IPS-20b (cell line): ENCODE data around the gene CCL18.

Experiments
- H3K27ac ChIP-seq: one replicate; pipeline ENCODE4 v1.5.1; 2013; ENCODE audit warnings: low read length
- H3K27me3 ChIP-seq: 2 replicates; pipeline ENCODE4 v1.6.1; 2013; ENCODE audit warnings: mild to moderate bottlenecking, low read length, inconsistent platforms; ENCODE audit not compliant: insufficient read depth
- H3K36me3 ChIP-seq: 2 replicates; pipeline ENCODE4 v1.6.1; 2013; ENCODE audit warnings: low read depth, mild to moderate bottlenecking, inconsistent platforms, low read length, moderate library complexity; ENCODE audit not compliant: insufficient read depth
- H3K4me1 ChIP-seq: 2 replicates; pipeline ENCODE4 v1.6.1; 2013; ENCODE audit warnings: mild to moderate bottlenecking, control low read depth, inconsistent platforms, low read length, moderate library complexity; ENCODE audit not compliant: insufficient read depth
- H3K4me3 ChIP-seq: 2 replicates; pipeline ENCODE4 v1.5.1; 2013; ENCODE audit warnings: mild to moderate bottlenecking, low read length, inconsistent platforms
- H3K9ac ChIP-seq: 2 replicates; pipeline ENCODE4 v1.6.1; 2013; ENCODE audit warnings: low read depth, mild to moderate bottlenecking, inconsistent platforms, low read length, moderate library complexity
- H3K9me3 ChIP-seq: 2 replicates; pipeline ENCODE4 v1.6.1; 2013; ENCODE audit warnings: mild to moderate bottlenecking, low read depth, low read length, inconsistent platforms; ENCODE audit not compliant: insufficient read depth

Gene CCL18

DNA sequence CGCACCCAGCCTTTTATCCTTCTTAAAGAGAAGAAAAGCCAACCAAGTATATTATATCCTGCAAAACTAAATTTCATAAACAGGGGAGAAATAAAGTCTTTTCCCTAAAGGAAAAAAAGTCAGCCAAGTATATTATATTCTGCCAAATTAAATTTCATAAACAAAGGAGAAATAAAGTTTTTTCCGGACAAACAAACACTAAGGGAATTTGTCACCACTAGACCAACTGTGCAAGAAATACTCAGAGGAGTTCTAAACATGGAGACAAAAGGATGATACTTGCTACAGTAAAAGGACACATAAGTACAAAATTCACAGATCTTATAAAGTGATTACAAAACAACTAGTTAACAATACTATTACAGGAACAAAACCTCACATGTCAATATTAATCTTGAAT lies 14.4 kb upstream of the CCL18 start:
- Histone ChIP-seq H3K4me1 (no peaks in the 10 kb centered on the region), H3K36me3 (no peaks in the 10 kb centered on the region), H3K4me3 (no peak overlapping the region), H3K27ac (no peak overlapping the region), H3K9me3 (peaks cover 16% of the 10 kb centered on the region; the same call in 1 of the 2 replicates), H3K27me3 (no peaks in the 10 kb centered on the region), H3K9ac (no peak overlapping the region)

DNA sequence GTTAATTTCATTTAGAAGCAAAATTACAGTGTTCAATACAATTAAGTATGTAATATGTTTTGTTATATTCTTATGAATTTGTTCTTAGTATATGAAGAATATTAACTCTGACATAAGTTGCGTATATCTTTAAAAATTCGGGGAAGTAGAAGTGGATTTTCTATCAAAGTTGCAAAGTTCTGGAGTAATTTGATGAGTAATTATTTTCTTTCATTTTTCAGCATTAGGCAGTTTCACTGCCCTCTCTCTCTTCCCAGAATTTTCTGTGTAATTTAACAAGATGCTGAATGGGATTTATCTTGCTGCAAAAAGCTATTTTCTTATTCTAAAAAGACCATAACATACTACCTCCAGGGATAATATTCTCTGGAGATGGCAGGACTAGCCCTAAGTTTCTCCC lies 8.9 kb upstream of the CCL18 start:
- Histone ChIP-seq H3K9me3 (peaks cover 3% of the 10 kb centered on the region; the same call in 1 of the 2 replicates), H3K27ac (no peak overlapping the region), H3K27me3 (no peaks in the 10 kb centered on the region), H3K9ac (no peak overlapping the region), H3K36me3 (no peaks in the 10 kb centered on the region), H3K4me1 (no peaks in the 10 kb centered on the region), H3K4me3 (no peak overlapping the region)

DNA sequence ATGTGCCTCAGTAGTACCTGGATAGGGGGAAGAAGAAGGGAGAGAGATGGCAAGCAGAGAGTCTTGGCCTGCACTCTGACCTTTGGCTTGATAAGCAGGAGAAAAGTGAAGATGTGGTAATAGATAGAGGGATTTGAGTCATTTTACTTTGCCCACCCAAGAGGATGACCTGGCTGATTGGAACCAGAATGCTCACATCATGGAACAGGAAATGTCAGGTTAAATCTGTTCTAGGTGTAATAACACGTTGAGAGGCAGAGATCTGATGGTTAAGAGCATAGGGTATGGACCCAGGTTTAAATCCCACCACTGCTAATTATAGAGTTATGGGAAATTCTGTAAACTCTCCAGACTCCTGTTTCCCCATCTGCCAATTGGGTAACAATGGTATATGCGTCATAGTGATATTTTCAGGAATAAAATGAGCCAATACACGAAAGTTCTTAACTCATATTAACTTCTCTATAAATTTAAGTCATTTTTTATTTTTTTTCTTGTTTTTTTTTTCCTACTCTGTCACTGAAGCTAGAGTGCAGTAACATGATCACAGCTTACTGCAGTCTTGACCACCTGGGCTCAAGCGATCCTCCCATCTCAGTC lies 8.1 kb upstream of the CCL18 start:
- H3K9ac ChIP-seq: no peak overlapping the region
- H3K27me3 ChIP-seq: no peaks in the 10 kb centered on the region
- no peak overlapping the region for H3K4me3 ChIP-seq
- no peaks in the 10 kb centered on the region for H3K4me1 ChIP-seq
- no peaks in the 10 kb centered on the region for H3K36me3 ChIP-seq
- H3K9me3 ChIP-seq: no peaks in the 10 kb centered on the region
- no peak overlapping the region for H3K27ac ChIP-seq

DNA sequence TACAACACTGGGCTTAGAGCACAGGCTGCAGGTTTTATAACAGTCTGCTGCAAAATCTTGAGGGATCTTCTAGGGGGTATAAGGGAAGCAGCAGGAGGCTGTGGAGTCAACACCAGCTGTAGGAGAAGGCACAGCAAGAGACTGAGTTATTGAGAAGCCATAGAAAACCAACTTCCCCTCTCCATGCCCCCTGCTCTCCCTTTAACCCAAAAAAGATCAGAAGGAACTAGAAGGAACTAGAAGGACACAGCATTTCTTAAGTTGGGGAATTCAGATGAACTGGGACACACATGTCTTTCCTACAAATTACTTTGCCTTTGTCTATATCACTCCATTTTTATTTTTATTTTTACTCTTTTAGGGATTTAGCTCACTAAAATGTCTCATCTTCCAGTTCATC lies 6.2 kb upstream of the CCL18 start:
- no peaks in the 10 kb centered on the region for H3K4me1 ChIP-seq
- H3K4me3 ChIP-seq: no peak overlapping the region
- H3K36me3 ChIP-seq: no peaks in the 10 kb centered on the region
- H3K9ac ChIP-seq: no peak overlapping the region
- no peak overlapping the region for H3K27ac ChIP-seq
- H3K9me3 ChIP-seq: no peaks in the 10 kb centered on the region
- no peaks in the 10 kb centered on the region for H3K27me3 ChIP-seq

DNA sequence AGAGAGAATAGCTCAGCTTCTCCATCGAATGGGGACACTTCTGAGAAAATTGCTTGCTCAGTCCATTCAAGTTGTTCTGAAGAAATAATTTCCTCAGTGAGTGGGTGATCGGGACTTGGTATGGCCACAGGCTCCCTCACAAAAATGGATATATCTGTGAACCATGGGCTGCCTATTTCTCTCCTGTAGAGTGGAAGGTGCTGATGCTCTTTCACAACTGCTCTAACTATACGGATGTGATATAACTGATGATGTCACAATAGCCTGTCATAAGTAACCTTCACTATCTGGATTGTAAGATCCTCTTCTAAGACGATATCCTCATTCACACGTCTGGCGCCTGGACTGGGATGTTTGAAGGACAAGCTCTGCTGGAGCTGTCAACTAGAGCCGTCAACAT lies 4.7 kb upstream of the CCL18 start:
- no peaks in the 10 kb centered on the region for H3K36me3 ChIP-seq
- no peak overlapping the region for H3K9ac ChIP-seq
- H3K4me1 ChIP-seq: no peaks in the 10 kb centered on the region
- H3K9me3 ChIP-seq: no peaks in the 10 kb centered on the region
- no peaks in the 10 kb centered on the region for H3K27me3 ChIP-seq
- no peak overlapping the region for H3K27ac ChIP-seq
- no peak overlapping the region for H3K4me3 ChIP-seq

DNA sequence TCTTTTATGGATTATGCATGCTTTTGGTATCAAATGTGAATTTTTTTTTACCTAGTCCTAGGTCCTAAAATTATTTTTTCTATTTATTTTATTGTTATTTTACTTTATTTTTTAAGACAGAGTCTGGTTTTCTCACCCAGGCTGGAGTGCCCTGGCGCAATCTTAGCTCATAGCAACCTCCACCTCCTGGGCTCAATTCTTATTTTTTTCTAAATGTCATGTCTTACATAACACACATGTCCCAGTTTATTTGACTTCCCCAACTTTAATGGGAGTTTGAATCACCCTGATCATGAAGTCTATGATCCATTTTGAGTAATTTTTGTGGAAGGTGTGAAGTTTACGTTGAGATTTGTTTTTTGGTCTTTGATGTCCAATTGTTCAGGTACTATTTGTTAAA lies 3.3 kb upstream of the CCL18 start:
- Histone ChIP-seq H3K9ac (no peak overlapping the region), H3K4me1 (no peaks in the 10 kb centered on the region), H3K36me3 (no peaks in the 10 kb centered on the region), H3K27ac (no peak overlapping the region), H3K4me3 (no peak overlapping the region), H3K9me3 (no peaks in the 10 kb centered on the region), H3K27me3 (no peaks in the 10 kb centered on the region)

DNA sequence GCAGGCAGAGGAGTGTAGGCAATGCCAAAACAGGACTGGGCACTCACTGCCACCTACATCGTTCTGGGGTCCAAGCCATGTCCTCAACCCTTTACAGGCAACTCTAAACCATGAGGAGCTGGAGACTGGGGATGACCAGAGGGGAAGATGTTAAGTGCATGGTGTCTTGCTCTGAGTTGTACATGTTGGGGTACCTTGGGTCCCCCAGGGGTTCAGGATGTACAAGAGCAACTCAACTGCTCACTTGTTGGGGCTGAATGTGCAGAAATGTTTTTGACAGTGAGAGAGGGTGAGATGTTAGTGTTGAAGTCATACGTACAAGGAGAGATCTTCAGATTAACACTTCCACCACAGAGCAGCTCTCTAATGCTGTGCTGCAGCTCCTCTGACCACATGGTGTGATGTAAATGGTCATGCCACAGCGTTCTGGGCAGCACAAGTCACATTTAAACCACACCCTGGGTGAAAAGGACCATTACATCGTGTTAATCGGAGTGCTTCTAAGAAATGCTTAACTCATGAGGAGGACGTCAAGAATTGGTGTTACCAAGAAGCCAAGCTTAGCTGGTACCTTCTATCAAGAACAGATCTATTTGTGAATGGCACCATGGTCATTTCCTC lies 2.4 kb downstream of the CCL18 start:
- H3K27ac ChIP-seq: no peak overlapping the region
- no peak overlapping the region for H3K9ac ChIP-seq
- H3K36me3 ChIP-seq: no peaks in the 10 kb centered on the region
- no peaks in the 10 kb centered on the region for H3K27me3 ChIP-seq
- no peaks in the 10 kb centered on the region for H3K9me3 ChIP-seq
- H3K4me1 ChIP-seq: no peaks in the 10 kb centered on the region
- no peak overlapping the region for H3K4me3 ChIP-seq

DNA sequence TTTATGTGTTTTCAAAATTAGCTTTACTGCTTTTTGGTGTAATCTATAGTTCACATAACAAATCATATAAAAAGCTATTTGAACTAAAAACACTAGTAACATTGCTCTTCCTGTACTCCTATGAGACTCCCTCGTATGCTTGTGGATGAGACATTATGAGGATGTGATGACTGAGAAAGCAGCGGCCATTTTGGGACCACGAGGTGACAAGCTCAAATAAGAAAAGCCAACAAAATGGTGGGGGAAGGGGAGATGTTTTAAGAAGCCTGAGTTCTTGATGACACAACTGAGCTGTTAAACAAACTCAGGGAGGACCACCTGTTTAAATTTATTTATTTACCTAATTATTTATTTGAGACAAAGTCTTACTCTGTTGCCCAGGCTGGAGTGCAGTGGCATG lies 4.5 kb downstream of the CCL18 start:
- H3K9ac ChIP-seq: no peak overlapping the region
- H3K27ac ChIP-seq: no peak overlapping the region
- no peaks in the 10 kb centered on the region for H3K9me3 ChIP-seq
- no peaks in the 10 kb centered on the region for H3K27me3 ChIP-seq
- no peaks in the 10 kb centered on the region for H3K36me3 ChIP-seq
- no peaks in the 10 kb centered on the region for H3K4me1 ChIP-seq
- H3K4me3 ChIP-seq: no peak overlapping the region

DNA sequence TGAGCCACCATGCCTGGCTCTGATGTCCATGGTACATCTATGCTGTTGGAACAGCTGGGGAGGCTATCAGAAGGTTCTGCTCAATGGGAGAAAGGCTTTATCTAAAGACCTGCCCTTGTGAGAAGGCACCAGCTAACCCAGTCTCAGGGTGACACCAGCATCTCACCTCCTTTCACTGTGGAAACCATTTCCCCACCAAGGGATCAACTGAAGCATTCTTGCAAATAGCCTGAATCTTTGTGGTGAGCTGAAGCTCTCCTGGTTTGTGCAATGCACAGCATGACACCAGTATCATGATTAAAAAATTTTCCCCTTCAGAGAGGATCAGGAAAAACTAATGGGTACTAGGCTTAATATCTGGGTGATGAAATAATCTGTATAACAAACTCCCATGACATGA lies 5.1 kb downstream of the CCL18 start:
- Histone ChIP-seq H3K27me3 (no peaks in the 10 kb centered on the region), H3K9me3 (no peaks in the 10 kb centered on the region), H3K4me1 (no peaks in the 10 kb centered on the region), H3K4me3 (no peak overlapping the region), H3K36me3 (no peaks in the 10 kb centered on the region), H3K9ac (no peak overlapping the region), H3K27ac (no peak overlapping the region)

DNA sequence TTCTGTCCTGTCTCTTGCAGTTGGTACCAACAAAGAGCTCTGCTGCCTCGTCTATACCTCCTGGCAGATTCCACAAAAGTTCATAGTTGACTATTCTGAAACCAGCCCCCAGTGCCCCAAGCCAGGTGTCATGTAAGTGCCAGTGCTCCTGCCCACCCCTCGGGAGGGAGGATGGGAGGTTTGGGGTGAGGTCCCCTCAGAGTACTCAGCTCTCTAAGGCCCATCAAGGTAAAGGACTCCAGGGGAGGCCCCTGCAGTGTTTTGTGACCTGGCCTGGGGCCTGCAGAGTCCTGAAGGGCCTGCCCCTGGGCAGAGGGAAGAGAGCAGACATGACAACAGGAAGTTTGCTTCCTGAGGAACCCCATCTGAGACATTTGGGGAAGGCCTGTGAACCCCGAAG lies 6.4 kb downstream of the CCL18 start:
- H3K27me3 ChIP-seq: no peaks in the 10 kb centered on the region
- H3K9me3 ChIP-seq: no peaks in the 10 kb centered on the region
- H3K27ac ChIP-seq: no peak overlapping the region
- H3K36me3 ChIP-seq: no peaks in the 10 kb centered on the region
- H3K4me1 ChIP-seq: no peaks in the 10 kb centered on the region
- no peak overlapping the region for H3K9ac ChIP-seq
- no peak overlapping the region for H3K4me3 ChIP-seq

DNA sequence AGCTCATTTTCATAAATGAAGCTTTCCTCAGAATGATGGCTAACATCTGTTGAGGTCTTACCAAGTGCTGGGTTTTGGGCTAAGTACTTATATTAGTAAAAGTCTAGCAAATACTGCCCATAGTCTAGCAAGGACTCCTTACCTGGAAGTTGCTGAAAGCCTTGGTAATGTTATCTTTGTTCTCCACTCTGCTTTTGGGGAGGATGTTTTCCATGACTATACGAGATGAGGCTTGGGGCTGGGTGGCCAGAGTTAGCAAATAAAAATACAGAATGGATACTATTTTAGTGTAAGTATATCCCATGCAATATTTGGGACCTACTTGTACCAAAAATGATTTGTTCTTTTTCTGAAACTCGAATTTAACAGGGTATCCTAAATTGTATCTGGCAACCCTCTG lies 7.7 kb downstream of the CCL18 start:
- Histone ChIP-seq H3K9ac (no peak overlapping the region), H3K4me3 (no peak overlapping the region), H3K27ac (no peak overlapping the region), H3K9me3 (no peaks in the 10 kb centered on the region), H3K4me1 (no peaks in the 10 kb centered on the region), H3K36me3 (no peaks in the 10 kb centered on the region), H3K27me3 (no peaks in the 10 kb centered on the region)

DNA sequence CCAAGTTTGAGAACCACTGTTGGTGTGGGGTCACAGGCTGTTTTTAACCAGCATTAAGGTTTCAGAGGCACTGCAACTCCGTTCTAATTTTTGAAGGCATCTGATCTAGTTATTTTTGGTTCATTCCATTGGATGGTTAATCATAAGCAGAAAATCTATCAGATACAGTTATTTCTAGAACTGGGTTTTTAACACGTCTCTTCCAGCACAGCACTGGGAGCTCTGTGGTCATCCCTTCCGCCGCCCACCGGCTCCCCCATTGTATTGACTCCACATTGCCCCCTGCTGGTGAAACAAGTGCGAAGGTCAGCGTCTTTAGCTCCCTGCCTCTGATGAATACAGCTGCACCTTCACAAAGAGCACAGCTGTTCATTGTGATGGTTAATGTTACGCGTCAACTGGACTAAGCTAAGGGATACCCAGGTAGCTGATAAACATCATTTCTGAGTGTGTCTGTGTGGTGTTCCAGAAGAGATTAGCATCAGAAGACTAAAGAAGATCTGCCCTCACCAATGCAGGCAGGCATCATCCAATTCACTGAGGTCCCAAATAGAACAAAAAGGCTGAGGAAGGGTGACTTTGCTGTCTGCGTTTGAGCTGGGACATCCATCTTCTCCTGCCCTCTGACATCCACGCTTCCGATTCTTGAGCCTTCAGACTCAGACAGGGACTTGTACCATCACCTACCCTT lies 8.5 kb downstream of the CCL18 start:
- H3K27me3 ChIP-seq: no peaks in the 10 kb centered on the region
- H3K27ac ChIP-seq: no peak overlapping the region
- no peak overlapping the region for H3K9ac ChIP-seq
- no peaks in the 10 kb centered on the region for H3K9me3 ChIP-seq
- H3K4me3 ChIP-seq: no peak overlapping the region
- H3K36me3 ChIP-seq: no peaks in the 10 kb centered on the region
- H3K4me1 ChIP-seq: no peaks in the 10 kb centered on the region
